ENCODE results near the gene GRID2. TPM values are rescaled to one million over a fixed set of nuclear protein-coding genes. Genes with fewer than 3 reads are reported as not detected.

GRID2 gene
- polyA plus RNA-seq, 1 experiment, result not detected

GRCh38 chr4:93414041-93414550, 1110.3 kb downstream of the GRID2 start:
- H3K4me3 ChIP-seq (ENCODE audit: low read depth, low read length), result no peak overlapping the region
- no peaks in the 10 kb centered on the region for H3K27me3 ChIP-seq (ENCODE audit: control insufficient read depth, insufficient read depth, low read length)
- TF ChIP-seq, protein P1, sequence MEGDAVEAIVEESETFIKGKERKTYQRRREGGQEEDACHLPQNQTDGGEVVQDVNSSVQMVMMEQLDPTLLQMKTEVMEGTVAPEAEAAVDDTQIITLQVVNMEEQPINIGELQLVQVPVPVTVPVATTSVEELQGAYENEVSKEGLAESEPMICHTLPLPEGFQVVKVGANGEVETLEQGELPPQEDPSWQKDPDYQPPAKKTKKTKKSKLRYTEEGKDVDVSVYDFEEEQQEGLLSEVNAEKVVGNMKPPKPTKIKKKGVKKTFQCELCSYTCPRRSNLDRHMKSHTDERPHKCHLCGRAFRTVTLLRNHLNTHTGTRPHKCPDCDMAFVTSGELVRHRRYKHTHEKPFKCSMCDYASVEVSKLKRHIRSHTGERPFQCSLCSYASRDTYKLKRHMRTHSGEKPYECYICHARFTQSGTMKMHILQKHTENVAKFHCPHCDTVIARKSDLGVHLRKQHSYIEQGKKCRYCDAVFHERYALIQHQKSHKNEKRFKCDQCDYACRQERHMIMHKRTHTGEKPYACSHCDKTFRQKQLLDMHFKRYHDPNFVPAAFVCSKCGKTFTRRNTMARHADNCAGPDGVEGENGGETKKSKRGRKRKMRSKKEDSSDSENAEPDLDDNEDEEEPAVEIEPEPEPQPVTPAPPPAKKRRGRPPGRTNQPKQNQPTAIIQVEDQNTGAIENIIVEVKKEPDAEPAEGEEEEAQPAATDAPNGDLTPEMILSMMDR (IDR thresholded peaks at IDR 0.05; ENCODE audit: insufficient read depth, low read depth, low read length), result no peak
- ChIA-PET POLR2A (no interaction called here), CTCF (no interaction called here)
- H3K36me3 ChIP-seq (ENCODE audit: control insufficient read depth, insufficient read depth, low read length), result no peaks in the 10 kb centered on the region
- no peak for DNase-seq (ENCODE audit: low read depth)

- Histone ChIP-seq H3K27me3 (ENCODE audit: control insufficient read depth, insufficient read depth, low read length) (no peaks in the 10 kb centered on the region), H3K36me3 (ENCODE audit: control insufficient read depth, insufficient read depth, low read length) (no peaks in the 10 kb centered on the region), H3K4me3 (ENCODE audit: low read depth, low read length) (no peak overlapping the region)
- CTCF ChIA-PET, result no interaction called here
- no peak for DNase-seq (ENCODE audit: low read depth)
- TF ChIP-seq, protein P1 (IDR thresholded peaks at IDR 0.05; ENCODE audit: insufficient read depth, low read depth, low read length), result no peak
- POLR2A ChIA-PET, result no interaction called here
These were observed 1112.8 kb downstream of the GRID2 start for GRCh38 chr4:93416344-93417128.

GRCh38 chr4:93431371-93431770, 1127.6 kb downstream of the GRID2 start:
- ChIA-PET POLR2A (no interaction called here), CTCF (no interaction called here)
- H3K27me3 ChIP-seq (ENCODE audit: control insufficient read depth, insufficient read depth, low read length), result no peaks in the 10 kb centered on the region
- TF ChIP-seq, protein P1 (IDR thresholded peaks at IDR 0.05; ENCODE audit: insufficient read depth, low read depth, low read length), result no peak
- no peaks in the 10 kb centered on the region for H3K36me3 ChIP-seq (ENCODE audit: control insufficient read depth, insufficient read depth, low read length)
- H3K4me3 ChIP-seq (ENCODE audit: low read depth, low read length), result no peak overlapping the region
- no peak for DNase-seq (ENCODE audit: low read depth)

DNA sequence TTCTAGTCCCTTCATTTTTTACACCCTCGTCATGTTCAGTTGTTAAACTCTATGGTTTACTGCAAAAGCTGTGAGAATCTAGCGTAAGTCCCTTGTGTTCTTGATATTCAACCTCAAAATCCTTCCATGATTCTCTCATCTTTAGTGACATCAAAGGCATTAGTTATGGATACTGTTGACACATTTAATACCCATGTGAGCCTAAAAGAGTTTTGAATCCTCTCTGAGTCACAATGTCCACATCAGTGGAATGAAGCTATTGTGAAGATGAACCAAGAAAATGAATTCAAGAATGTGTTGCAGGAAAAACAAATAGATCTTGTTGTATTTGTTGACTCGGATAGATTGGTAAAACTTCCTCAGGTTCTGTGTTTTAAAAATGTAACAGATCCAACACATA, 1130.1 kb downstream of the GRID2 start:
- ChIA-PET POLR2A (no interaction called here), CTCF (no interaction called here)
- Histone ChIP-seq H3K27me3 (ENCODE audit: control insufficient read depth, insufficient read depth, low read length) (no peaks in the 10 kb centered on the region), H3K4me3 (ENCODE audit: low read depth, low read length) (no peak overlapping the region), H3K36me3 (ENCODE audit: control insufficient read depth, insufficient read depth, low read length) (no peaks in the 10 kb centered on the region)
- no peak for DNase-seq (ENCODE audit: low read depth)
- TF ChIP-seq, protein P1 (IDR thresholded peaks at IDR 0.05; ENCODE audit: insufficient read depth, low read depth, low read length), result no peak

- Histone ChIP-seq H3K4me3 (ENCODE audit: low read depth, low read length) (no peak overlapping the region), H3K36me3 (ENCODE audit: control insufficient read depth, insufficient read depth, low read length) (no peaks in the 10 kb centered on the region), H3K27me3 (ENCODE audit: control insufficient read depth, insufficient read depth, low read length) (no peaks in the 10 kb centered on the region)
- TF ChIP-seq, protein P1 (IDR thresholded peaks at IDR 0.05; ENCODE audit: insufficient read depth, low read depth, low read length), result no peak
- DNase-seq (ENCODE audit: low read depth), result no peak
- POLR2A ChIA-PET, result no interaction called here
- CTCF ChIA-PET, result no interaction called here
These were observed 1132.3 kb downstream of the GRID2 start for GRCh38 chr4:93436000-93436626.

Measured in BJ (cell line).